Ovary (tissue), 3 donors: Measurements from ENCODE around the gene HPS5.

Experiments used
- EP300 ChIP-seq: sonication (generic); formaldehyde crosslinking; IDR thresholded peaks from one replicate; pipeline ENCODE4 v1.6.1; 2017; ENCODE audit warnings: antibody characterized with exemption
- TF ChIP-seq, protein P1 (sequence below), 3 donors: fragments of 450-650 bp in 2 of 3; fragments of 200-600 bp in 1 of 3; IDR thresholded peaks; one replicate each; pipeline versions ENCODE4 v1.5.1 to v1.8.0; 2016 to 2022; ENCODE audit warnings: antibody characterized with exemption in 3 of 3, mild to moderate bottlenecking in 1 of 3
- donor health status: DM: no; HTN: no; CAD: no.

DNA sequence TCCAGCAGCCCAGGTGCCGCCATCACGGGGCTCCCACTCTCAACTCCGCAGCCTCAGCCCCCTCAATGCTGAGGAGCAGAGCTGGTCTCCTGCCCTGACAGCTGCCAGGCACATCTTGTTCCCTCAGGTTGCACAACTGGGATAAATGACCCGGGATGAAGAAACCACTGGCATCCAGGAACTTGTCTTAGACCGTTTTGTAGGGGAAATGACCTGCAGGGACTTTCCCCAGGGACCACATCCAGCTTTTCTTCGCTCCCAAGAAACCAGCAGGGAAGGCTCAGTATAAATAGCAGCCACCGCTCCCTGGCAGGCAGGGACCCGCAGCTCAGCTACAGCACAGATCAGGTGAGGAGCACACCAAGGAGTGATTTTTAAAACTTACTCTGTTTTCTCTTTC is 56.0 kb downstream of the HPS5 start, which contains the start of gene SAA1:
- TF ChIP-seq, protein P1, sequence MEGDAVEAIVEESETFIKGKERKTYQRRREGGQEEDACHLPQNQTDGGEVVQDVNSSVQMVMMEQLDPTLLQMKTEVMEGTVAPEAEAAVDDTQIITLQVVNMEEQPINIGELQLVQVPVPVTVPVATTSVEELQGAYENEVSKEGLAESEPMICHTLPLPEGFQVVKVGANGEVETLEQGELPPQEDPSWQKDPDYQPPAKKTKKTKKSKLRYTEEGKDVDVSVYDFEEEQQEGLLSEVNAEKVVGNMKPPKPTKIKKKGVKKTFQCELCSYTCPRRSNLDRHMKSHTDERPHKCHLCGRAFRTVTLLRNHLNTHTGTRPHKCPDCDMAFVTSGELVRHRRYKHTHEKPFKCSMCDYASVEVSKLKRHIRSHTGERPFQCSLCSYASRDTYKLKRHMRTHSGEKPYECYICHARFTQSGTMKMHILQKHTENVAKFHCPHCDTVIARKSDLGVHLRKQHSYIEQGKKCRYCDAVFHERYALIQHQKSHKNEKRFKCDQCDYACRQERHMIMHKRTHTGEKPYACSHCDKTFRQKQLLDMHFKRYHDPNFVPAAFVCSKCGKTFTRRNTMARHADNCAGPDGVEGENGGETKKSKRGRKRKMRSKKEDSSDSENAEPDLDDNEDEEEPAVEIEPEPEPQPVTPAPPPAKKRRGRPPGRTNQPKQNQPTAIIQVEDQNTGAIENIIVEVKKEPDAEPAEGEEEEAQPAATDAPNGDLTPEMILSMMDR (IDR thresholded peaks at IDR 0.05): no peak
- TF ChIP-seq EP300: no peak
